Measurements from ENCODE around the gene METTL26.

The METTL26 gene

DNA sequence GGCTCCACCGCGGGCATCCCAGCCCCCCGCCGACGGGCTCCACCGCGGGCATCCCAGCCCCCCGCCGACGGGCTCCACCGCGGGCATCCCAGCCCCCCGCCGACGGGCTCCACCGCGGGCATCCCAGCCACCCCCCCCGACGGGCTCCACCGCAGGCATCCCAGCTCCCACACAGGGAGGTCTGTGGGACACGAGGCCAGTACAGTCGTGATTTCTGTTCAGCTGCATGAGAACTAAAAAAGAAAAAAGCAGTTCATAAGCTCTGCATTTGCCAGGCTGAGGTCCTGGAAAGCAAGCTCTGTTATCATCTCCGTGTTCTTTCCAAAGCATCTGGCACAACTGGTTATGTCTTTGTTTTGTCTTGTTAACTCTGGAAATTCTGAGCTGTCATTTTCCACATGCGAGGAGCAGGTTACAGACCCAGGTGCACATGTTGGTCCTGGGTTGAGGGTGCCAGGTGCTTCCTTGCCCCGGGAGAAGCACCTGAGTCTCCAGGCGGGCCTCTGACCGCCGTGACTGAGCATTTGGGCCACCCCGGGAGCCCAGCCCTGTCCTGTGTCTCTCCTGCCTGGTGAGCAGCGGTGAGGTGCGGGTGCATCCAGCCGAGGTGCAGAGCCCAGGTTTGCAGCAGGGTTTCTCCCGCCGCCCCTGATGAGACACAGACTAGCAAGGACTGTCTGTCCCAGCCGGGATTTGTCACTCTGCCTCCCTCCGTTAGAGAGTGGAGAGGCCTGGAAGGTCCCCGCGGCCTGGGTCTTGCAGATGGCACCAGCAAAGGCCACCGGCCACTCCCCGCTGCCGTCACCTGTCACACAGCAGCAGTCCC is 15.2 kb downstream of the METTL26 start:
- no peak for DNase-seq (ENCODE audit: low read depth)
- no peak for TF ChIP-seq CTCF (conservative IDR thresholded peaks at IDR 0.05; ENCODE audit: low read depth, low read length)
- H3K4me3 ChIP-seq (ENCODE audit: low read depth, low read length) = no peak overlapping the region

GRCh38 chr16:619476-620100 is 16.5 kb downstream of the METTL26 start:
- DNase-seq (ENCODE audit: low read depth) = no peak
- no peak for TF ChIP-seq CTCF (conservative IDR thresholded peaks at IDR 0.05; ENCODE audit: low read depth, low read length)
- H3K4me3 ChIP-seq (ENCODE audit: low read depth, low read length) = no peak overlapping the region

DNA sequence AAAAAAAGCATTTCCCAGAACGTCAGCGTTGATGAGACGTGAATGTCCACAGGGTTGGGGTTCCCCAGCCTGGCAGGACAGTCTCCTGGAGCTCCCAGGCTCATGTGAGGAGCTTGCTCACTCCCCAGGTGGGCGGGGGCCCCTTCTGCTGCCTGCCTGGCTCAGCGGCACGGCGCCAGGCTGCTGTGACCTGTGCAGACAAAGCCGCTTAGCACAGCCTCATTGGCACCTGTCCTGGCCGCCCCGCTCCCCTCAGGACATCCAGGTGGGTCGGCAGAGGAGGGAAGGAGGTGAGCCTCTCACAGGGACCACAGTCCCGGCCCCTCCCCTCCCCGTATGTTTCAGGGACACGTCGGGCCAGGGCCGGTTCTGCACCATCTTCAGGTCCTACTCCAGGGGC is 18.2 kb downstream of the METTL26 start:
- TF ChIP-seq CTCF (conservative IDR thresholded peaks at IDR 0.05; ENCODE audit: low read depth, low read length) = no peak
- H3K4me3 ChIP-seq (ENCODE audit: low read depth, low read length) = no peak overlapping the region
- DNase-seq (ENCODE audit: low read depth) = no peak

DNA sequence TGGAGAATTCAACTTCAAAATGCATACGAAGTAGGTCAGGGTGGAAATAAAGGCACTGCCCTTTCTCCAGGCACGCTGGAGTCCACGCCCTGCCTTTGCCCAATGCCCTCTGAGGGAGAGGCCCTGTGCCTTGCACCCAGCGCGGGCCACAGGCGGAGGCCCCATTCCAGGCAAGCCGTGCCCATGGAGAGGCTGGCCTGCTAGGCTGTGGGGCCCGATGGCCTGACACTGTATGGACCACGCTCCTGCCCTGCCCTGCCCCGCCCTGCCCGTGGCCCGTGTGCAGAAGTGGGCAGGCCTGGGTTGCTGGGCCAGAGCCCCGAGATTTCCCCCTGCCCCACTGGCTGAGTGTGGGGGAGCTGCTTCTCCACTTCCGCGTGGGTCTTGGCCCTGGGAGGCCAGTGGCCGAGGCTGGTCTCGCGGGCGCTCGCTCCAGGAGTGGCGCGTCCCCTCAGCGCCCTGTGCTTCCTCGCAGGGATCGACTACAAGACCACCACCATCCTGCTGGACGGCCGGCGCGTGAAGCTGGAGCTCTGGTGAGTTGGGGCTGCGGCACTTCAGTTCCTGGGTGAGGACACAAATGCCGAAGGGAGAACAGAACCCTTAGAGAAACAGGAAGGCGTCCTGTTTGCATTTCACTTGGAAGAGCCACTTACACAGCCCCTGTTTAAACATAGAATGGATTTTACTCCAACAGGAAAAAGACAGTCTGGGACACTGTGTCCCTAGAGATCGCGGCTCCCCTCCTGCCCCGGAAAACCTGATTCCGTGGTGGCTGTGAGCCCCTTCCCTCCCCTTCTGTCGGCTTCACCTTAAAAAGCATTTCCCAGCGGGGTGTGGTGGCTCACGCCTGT is 19.1 kb downstream of the METTL26 start:
- no peak for TF ChIP-seq CTCF (conservative IDR thresholded peaks at IDR 0.05; ENCODE audit: low read depth, low read length)
- DNase-seq (ENCODE audit: low read depth) = no peak
- no peak overlapping the region for H3K4me3 ChIP-seq (ENCODE audit: low read depth, low read length)

GRCh38 chr16:615122-615521 is 21.0 kb downstream of the METTL26 start:
- no peak for DNase-seq (ENCODE audit: low read depth)
- TF ChIP-seq CTCF (conservative IDR thresholded peaks at IDR 0.05; ENCODE audit: low read depth, low read length) = no peak

GRCh38 chr16:610513-611381 is 25.4 kb downstream of the METTL26 start:
- peak; percentile 74 for TF ChIP-seq CTCF (conservative IDR thresholded peaks at IDR 0.05; ENCODE audit: low read depth, low read length)
- DNase-seq (ENCODE audit: low read depth) = peak; percentile 41
- no peak overlapping the region for H3K4me3 ChIP-seq (ENCODE audit: low read depth, low read length)

More at GRCh38 chr16:615122-615521, 21.0 kb downstream of the METTL26 start:
- no peak overlapping the region for H3K4me3 ChIP-seq (ENCODE audit: low read depth, low read length)

All from choroid plexus epithelial cell (primary cell).